PC-3 (cell line): Measurements from ENCODE around the gene DCHS2. TPM values are rescaled to one million over a fixed set of nuclear protein-coding genes. Genes with fewer than 3 reads are reported as not detected.

ENCODE experiments used
- ATAC-seq: fragments of 200-7000 bp; cut with Tn5 transposase; 2 replicates; pipeline ENCODE4 v1.9.1; 2020; ENCODE audit warnings: mild to moderate bottlenecking, moderate library complexity
- BruUV-seq: library from RNA; stranded (reverse); fragments of 400-500 nt; replicated peaks from 2 replicates; lab custom pipeline; 2021; lab: Mats Ljungman, UMichigan
- CTCF ChIA-PET: fragments of 300-600 bp; sonication (Branson Sonifier 250); formaldehyde crosslinking; loops from one replicate; lab custom pipeline; 2022; ENCODE audit warnings: antibody characterized with exemption; lab: Charles Lee
- POLR2A ChIA-PET: fragments of 300-600 bp; sonication (Branson Sonifier 250); formaldehyde crosslinking; loops from one replicate; lab custom pipeline; 2022; ENCODE audit warnings: antibody characterized with exemption; ENCODE audit not compliant: unreplicated experiment; lab: Charles Lee
- DNase-seq: peaks from one replicate; pipeline ENCODE4 v3.0.0-alpha.2; 2015
- H2AFZ ChIP-seq: fragments of 300-600 bp; sonication (generic); 2 replicates; pipeline ENCODE4 v1.6.0; 2016; ENCODE audit warnings: antibody characterized with exemption, low read length
- H3F3A ChIP-seq: fragments of 300-600 bp; sonication (generic); one replicate; pipeline ENCODE4 v1.6.0; 2017; ENCODE audit warnings: antibody characterized with exemption, low read length, control low read depth, mild to moderate bottlenecking; ENCODE audit not compliant: unreplicated experiment
- H3K27ac ChIP-seq: fragments of 300-600 bp; sonication (generic); 2 replicates; pipeline ENCODE4 v1.5.1; 2016; ENCODE audit warnings: mild to moderate bottlenecking, low read length
- H3K27me3 ChIP-seq: fragments of 300-600 bp; sonication (generic); 2 replicates; pipeline ENCODE4 v1.6.1; 2016; ENCODE audit warnings: low read length, mixed read lengths
- H3K36me3 ChIP-seq: fragments of 300-600 bp; sonication (generic); 2 replicates; pipeline ENCODE4 v1.6.1; 2016; ENCODE audit warnings: low read depth, mixed run types, low read length, mixed read lengths
- H3K4me1 ChIP-seq: fragments of 300-600 bp; sonication (generic); 2 replicates; pipeline ENCODE4 v1.5.1; 2016; ENCODE audit warnings: low read length; ENCODE audit not compliant: insufficient read depth
- H3K4me2 ChIP-seq: fragments of 300-600 bp; sonication (generic); 2 replicates; pipeline ENCODE4 v1.6.0; 2016; ENCODE audit warnings: low read length
- H3K4me3 ChIP-seq: fragments of 300-600 bp; sonication (generic); 2 replicates; pipeline ENCODE4 v1.5.1; 2016; ENCODE audit warnings: mild to moderate bottlenecking, low read length, mixed read lengths
- H3K79me2 ChIP-seq: fragments of 300-600 bp; sonication (generic); 2 replicates; pipeline ENCODE4 v1.6.1; 2017; ENCODE audit warnings: low read length, mixed read lengths
- H3K9ac ChIP-seq: fragments of 300-600 bp; sonication (generic); 2 replicates; pipeline ENCODE4 v1.6.0; 2016; ENCODE audit warnings: mild to moderate bottlenecking, low read length
- H3K9me2 ChIP-seq: fragments of 300-600 bp; sonication (generic); replicated peaks from 2 replicates; pipeline ENCODE4 v1.6.1; 2016; ENCODE audit warnings: mixed run types, low read length, mixed read lengths
- H3K9me3 ChIP-seq: fragments of 300-600 bp; sonication (generic); 2 replicates; pipeline ENCODE4 v1.6.1; 2016; ENCODE audit warnings: low read length, mixed read lengths
- H4K20me1 ChIP-seq: fragments of 300-600 bp; sonication (generic); 2 replicates; pipeline ENCODE4 v1.6.1; 2016; ENCODE audit warnings: low read length, mixed read lengths
- EZH2 ChIP-seq: fragments of 300-600 bp; sonication (generic); IDR thresholded peaks from one replicate; pipeline ENCODE4 v1.6.1; 2017; ENCODE audit warnings: antibody characterized with exemption, mild to moderate bottlenecking, low read length; ENCODE audit not compliant: unreplicated experiment
- EZH2phosphoT487 ChIP-seq: fragments of 300-600 bp; sonication (generic); IDR thresholded peaks from 2 replicates; pipeline ENCODE4 v1.6.1; 2018; ENCODE audit warnings: mild to moderate bottlenecking, antibody characterized with exemption, low read length, borderline replicate concordance
- intact Hi-C: fragments of 100-400 bp; cut with micrococcal nuclease; formaldehyde crosslinking; loops from 2 replicates; pipeline ENCODE4 v1.9.0; 2023
- total RNA-seq: library from RNA; depleted of rRNA; stranded (reverse); fragments of >200 nt; gene quantifications from 2 replicates; pipeline ENCODE4 v1.2.3, GENCODE V29; 2014
- TF ChIP-seq, protein P1 (sequence below): fragments of 300-600 bp; sonication (generic); conservative IDR thresholded peaks from 2 replicates; pipeline ENCODE4 v1.5.1; 2017; ENCODE audit warnings: antibody characterized with exemption, low read depth, mild to moderate bottlenecking, low read length

DCHS2 gene
- total RNA-seq, 1 experiment from 2014 or later = 0.22 TPM

- Histone ChIP-seq H4K20me1 (no peaks in the 10 kb centered on the region), H3K79me2 (no peaks in the 10 kb centered on the region), H3F3A (no peaks in the 10 kb centered on the region), H3K4me2 (peak overlapping the region; percentile 97), H3K27me3 (0 out of 2 replicates have a peak, but pooled peaks cover 10% of the 10 kb centered on the region), H2AFZ (peak overlapping the region; percentile 96), H3K9ac (no peak overlapping the region), H3K36me3 (no peaks in the 10 kb centered on the region), H3K4me3 (peak overlapping the region; percentile 70; the same call in 1 of the 2 replicates), H3K9me3 (no peaks in the 10 kb centered on the region), H3K27ac (no peak overlapping the region), H3K9me2 (no peaks in the 10 kb centered on the region), H3K4me1 (no peaks in the 10 kb centered on the region; the same call in 1 of the 2 replicates)
- TF ChIP-seq EZH2phosphoT487 = no peak
- no peak for TF ChIP-seq EZH2
- TF ChIP-seq, protein P1, sequence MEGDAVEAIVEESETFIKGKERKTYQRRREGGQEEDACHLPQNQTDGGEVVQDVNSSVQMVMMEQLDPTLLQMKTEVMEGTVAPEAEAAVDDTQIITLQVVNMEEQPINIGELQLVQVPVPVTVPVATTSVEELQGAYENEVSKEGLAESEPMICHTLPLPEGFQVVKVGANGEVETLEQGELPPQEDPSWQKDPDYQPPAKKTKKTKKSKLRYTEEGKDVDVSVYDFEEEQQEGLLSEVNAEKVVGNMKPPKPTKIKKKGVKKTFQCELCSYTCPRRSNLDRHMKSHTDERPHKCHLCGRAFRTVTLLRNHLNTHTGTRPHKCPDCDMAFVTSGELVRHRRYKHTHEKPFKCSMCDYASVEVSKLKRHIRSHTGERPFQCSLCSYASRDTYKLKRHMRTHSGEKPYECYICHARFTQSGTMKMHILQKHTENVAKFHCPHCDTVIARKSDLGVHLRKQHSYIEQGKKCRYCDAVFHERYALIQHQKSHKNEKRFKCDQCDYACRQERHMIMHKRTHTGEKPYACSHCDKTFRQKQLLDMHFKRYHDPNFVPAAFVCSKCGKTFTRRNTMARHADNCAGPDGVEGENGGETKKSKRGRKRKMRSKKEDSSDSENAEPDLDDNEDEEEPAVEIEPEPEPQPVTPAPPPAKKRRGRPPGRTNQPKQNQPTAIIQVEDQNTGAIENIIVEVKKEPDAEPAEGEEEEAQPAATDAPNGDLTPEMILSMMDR = no peak
- DNase-seq (no peak), ATAC-seq (no peak)
- intact Hi-C loops = no loop called here
- ChIA-PET CTCF (no interaction called here), POLR2A (no interaction called here)
- BruUV-seq = no TSS peak
These were observed 74.3 kb downstream of the DCHS2 start for GRCh38 chr4:154417373-154417673.

GRCh38 chr4:154416190-154416547 is 75.4 kb downstream of the DCHS2 start:
- Histone ChIP-seq H3K79me2 (no peaks in the 10 kb centered on the region), H3K9me3 (no peaks in the 10 kb centered on the region), H3K4me1 (no peaks in the 10 kb centered on the region; the same call in 1 of the 2 replicates), H3K9ac (no peak overlapping the region), H2AFZ (peak overlapping the region; percentile 96), H3K36me3 (no peaks in the 10 kb centered on the region), H3K4me2 (peak overlapping the region; percentile 97), H3K9me2 (no peaks in the 10 kb centered on the region), H3F3A (no peaks in the 10 kb centered on the region), H3K27me3 (0 out of 2 replicates have a peak, but pooled peaks cover 14% of the 10 kb centered on the region), H4K20me1 (no peaks in the 10 kb centered on the region), H3K27ac (no peak overlapping the region), H3K4me3 (peak overlapping the region; percentile 70)
- intact Hi-C loops = no loop called here
- no TSS peak for BruUV-seq
- TF ChIP-seq, protein P1 = peak; percentile 34; the same call in 1 of the 2 replicates
- TF ChIP-seq EZH2 = no peak
- ChIA-PET POLR2A (no interaction called here), CTCF (interaction anchor here (1.4 kb wide), 1 partner anchor 90 kb away, joined by 3 read pairs; no protein-coding TSS in a partner anchor)
- ATAC-seq = peak; percentile 20
- DNase-seq = no peak

GRCh38 chr4:154415313-154415712 is 76.3 kb downstream of the DCHS2 start:
- intact Hi-C loops = no loop called here
- Histone ChIP-seq H3F3A (no peaks in the 10 kb centered on the region), H3K79me2 (no peaks in the 10 kb centered on the region), H3K9ac (no peak overlapping the region), H3K4me1 (no peaks in the 10 kb centered on the region; the same call in 1 of the 2 replicates), H3K9me3 (no peaks in the 10 kb centered on the region), H3K27me3 (0 out of 2 replicates have a peak, but pooled peaks cover 14% of the 10 kb centered on the region), H2AFZ (no peak overlapping the region), H4K20me1 (no peaks in the 10 kb centered on the region), H3K27ac (no peak overlapping the region), H3K9me2 (no peaks in the 10 kb centered on the region), H3K4me2 (no peak overlapping the region), H3K4me3 (no peak overlapping the region), H3K36me3 (no peaks in the 10 kb centered on the region)
- DNase-seq = no peak
- TF ChIP-seq EZH2phosphoT487 = no peak
- TF ChIP-seq EZH2 = no peak
- TF ChIP-seq, protein P1 = no peak
- no peak for ATAC-seq
- ChIA-PET CTCF (interaction anchor here (1.4 kb wide), 1 partner anchor 91 kb away, joined by 3 read pairs; no protein-coding TSS in a partner anchor), POLR2A (no interaction called here)
- no TSS peak for BruUV-seq
